LNCaP clone FGC (cell line): ENCODE results near the gene ZNF888.
A peak's percentile ranks its signal among the peaks of the same experiment; 100 is the strongest.
"Not testable (repeated sequence)": the region's sequence is repeated elsewhere in the genome, so short reads cannot be mapped to it uniquely, and the experiment has no call there.

Experiments
- DNase-seq: peaks from one replicate; pipeline ENCODE4 v3.0.0-alpha.2; 2011; ENCODE audit warnings: low read depth
- H3K4me3 ChIP-seq: 2 replicates; pipeline ENCODE4 v1.5.1; 2011; ENCODE audit warnings: mild to moderate bottlenecking, low read depth, low read length, control low read depth
- CTCF ChIP-seq: IDR thresholded peaks from 2 replicates; pipeline ENCODE4 v1.5.1; 2012; ENCODE audit warnings: mild to moderate bottlenecking; ENCODE audit not compliant: control insufficient read depth, insufficient read depth; ENCODE audit errors: extremely low read depth

Gene ZNF888

DNA sequence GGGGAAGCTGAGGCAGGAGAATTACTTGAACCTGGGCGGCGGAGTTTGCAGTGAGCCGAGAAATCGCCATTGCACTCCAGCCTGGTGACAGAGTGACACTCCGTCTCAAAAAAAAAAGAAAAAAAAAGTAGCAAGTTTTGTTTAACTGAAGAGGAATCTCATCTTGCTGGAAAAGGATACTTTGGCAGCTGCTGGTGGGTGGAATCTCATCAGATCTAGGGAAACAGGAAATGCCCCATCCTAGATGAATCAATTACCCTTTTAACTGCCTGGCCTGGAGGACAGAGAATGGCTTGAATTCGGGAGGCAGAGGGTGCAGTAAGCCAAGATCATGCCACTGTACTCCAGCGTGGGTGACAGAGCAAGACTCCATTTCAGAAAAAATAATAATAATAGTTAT is 34.2 kb downstream of the ZNF888 start:
- no peak for DNase-seq
- no peak for TF ChIP-seq CTCF
- no peak overlapping the region for H3K4me3 ChIP-seq

- DNase-seq: no peak
- no peak overlapping the region for H3K4me3 ChIP-seq
- TF ChIP-seq CTCF: no peak
These were observed 42.3 kb downstream of the ZNF888 start for GRCh38 chr19:52880895-52881389.

DNA sequence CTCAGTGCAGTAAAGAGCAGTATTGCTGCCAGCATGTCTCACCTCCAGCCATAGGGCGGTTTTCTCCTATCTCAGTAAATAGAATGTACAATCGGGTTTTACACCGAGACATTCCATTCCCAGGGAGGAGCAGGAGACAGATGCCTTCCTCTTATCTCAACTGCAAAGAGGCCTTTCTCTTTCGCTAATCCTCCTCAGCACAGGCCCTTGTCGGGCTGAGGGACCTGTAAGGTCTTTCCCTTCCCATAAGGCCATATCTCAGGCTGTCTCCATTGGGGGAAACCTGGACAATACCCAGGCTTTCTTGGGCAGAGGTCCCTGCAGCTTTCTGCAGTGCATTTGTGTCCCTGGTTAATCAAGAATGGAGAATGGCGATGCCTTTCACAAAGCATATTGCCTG is 50.2 kb downstream of the ZNF888 start:
- not testable (repeated sequence) for H3K4me3 ChIP-seq, DNase-seq

GRCh38 chr19:52871466-52871865 is 51.8 kb downstream of the ZNF888 start:
- DNase-seq: no peak
- TF ChIP-seq CTCF: no peak

DNA sequence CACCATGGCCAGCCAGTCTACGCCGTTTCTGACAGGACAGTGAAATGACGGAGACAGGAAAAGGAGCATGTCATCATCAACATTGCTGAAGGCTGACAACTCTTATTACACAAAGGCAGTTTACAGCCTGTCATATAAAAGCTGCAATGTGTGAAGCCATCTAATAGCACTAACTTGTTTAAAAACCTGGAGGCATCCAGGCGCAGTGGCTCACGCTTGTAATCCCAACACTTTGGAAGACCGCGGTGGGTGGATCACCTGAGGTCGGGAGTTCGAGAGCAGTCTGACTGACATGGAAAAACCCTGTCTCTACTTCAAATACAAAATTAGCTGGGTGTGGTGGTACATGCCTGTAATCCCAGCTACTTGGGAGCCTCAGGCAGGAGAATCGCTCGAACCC is 55.2 kb downstream of the ZNF888 start:
- DNase-seq, H3K4me3 ChIP-seq: not testable (repeated sequence)

More at GRCh38 chr19:52871466-52871865, 51.8 kb downstream of the ZNF888 start:
- H3K4me3 ChIP-seq: no peak overlapping the region

DNA sequence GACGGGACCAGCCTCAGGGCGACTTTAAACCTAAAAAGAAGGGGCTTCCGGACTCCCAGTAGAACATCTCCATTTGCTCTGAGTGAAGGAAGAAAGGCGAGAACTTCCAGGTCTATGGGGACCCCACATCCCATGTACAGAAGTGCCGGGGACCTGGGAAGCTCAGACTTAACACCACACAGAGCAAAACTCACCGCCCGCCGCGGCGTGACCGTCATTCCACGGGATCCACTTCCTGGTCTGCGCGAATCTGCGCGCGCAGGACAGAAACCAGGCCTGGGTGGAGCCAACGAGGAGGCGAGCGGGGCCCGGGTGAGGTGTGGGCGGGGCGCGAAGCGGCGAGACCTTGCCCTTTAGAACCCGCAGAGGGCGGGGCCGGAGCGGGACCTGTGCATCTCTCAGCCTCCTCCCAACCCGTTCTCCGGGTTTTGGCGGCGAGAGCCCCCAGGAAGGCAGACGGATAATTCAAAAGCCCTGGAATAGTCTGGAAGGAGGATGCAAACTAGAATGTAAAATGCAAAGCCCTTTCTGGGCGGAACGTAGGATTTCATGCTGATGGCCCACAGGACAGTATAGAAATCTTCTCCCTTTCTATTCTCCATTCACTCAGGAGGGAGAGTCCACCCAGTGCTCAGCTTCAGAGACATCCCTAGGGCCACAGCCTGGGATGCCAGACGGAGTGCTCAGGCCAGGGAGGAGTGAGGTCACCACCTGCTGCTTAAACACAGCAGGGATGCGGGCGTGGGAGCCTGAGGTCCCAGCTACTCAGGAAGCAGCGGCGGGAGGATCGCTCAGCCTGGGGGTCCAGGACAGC is 65.6 kb downstream of the ZNF888 start, which contains the start of gene ZNF468:
Gene ZNF468, minus strand, starts transcription at position 242 of the 814 bp plus-strand sequence. CDS start 3,347 bp downstream, outside the sequence.
- peak; percentile 26 for DNase-seq
- peak within 1 kb of the TSS; percentile 81 for H3K4me3 ChIP-seq

DNA sequence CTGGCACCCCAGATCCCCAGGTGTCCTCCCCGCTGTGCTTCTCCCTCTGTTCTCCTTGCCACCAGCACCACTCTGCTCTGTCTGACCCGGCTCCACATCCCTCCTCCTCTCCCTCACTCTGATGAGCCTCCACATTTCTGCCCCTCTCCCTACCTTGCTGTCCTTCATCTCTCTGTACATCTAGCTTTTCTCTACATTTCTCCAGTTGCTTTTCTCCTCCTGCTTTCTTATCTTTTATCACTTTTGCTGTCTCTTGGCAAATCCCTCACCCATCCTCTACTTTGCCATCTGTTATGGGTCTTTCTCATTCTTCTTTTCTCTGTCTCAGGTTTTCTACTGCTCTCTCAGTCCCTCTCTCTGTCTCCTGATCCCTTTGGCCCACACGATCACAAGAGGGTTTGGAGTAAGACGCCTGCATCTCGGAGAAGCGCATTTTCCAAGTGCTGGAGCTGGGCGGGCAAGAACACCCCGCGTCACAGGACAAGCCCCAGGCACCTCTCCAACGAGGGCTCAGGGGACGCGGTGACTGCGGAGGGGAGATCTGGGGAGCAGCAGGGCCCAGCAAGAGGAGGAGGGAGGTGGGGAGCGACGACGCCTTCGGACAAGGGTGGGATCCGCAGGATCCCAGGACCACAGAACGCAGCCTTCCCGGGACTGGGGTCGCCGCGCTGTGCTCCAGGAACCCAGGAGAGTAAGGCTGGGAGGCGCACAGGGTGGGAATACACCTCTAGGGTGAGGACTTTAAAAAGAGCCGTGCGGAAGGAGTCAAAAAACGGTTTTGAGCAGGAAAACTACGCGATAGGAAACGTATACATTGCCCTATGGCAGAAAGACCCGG is 66.5 kb downstream of the ZNF888 start:
- not testable (repeated sequence) for DNase-seq
- H3K4me3 ChIP-seq: peak overlapping the region; percentile 81
